Stimulated activated CD8-positive, alpha-beta memory T cell treated with anti-CD3 and anti-CD28 coated beads, Interleukin-4, amount 100 ng/mL, for 48 hours (primary cell): ENCODE measurements around the gene KMT2C.
"Not testable (repeated sequence)": the region's sequence is repeated elsewhere in the genome, so short reads cannot be mapped to it uniquely, and the experiment has no call there.

ENCODE experiments used
- DNase-seq: peaks from one replicate; pipeline ENCODE4 v3.0.0-alpha.2; 2020

The KMT2C gene

GRCh38 chr7:152286972-152287371, 148.8 kb downstream of the KMT2C start:
- not testable (repeated sequence) for DNase-seq

GRCh38 chr7:152286219-152286618, 149.6 kb downstream of the KMT2C start:
- not testable (repeated sequence) for DNase-seq

- not testable (repeated sequence) for DNase-seq
Observed at GRCh38 chr7:152284998-152285397, 150.8 kb downstream of the KMT2C start.

- not testable (repeated sequence) for DNase-seq
Observed at GRCh38 chr7:152277687-152278086, 158.1 kb downstream of the KMT2C start.

GRCh38 chr7:152270427-152270826, 165.4 kb downstream of the KMT2C start:
- not testable (repeated sequence) for DNase-seq

GRCh38 chr7:152266859-152267258, 168.9 kb downstream of the KMT2C start:
- DNase-seq: not testable (repeated sequence)

- DNase-seq: not testable (repeated sequence)
Observed at GRCh38 chr7:152264915-152265314, 170.9 kb downstream of the KMT2C start.

GRCh38 chr7:152262146-152262545, 173.7 kb downstream of the KMT2C start:
- not testable (repeated sequence) for DNase-seq

GRCh38 chr7:152259645-152260044, 176.2 kb downstream of the KMT2C start:
- DNase-seq: not testable (repeated sequence)

- not testable (repeated sequence) for DNase-seq
Observed at GRCh38 chr7:152247851-152248250, 188.0 kb downstream of the KMT2C start.

- DNase-seq: not testable (repeated sequence)
Observed at GRCh38 chr7:152245417-152245816, 190.4 kb downstream of the KMT2C start.

GRCh38 chr7:152243464-152243863, 192.3 kb downstream of the KMT2C start:
- DNase-seq: not testable (repeated sequence)

- DNase-seq: not testable (repeated sequence)
Observed at GRCh38 chr7:152241301-152241700, 194.5 kb downstream of the KMT2C start.

- not testable (repeated sequence) for DNase-seq
Observed at GRCh38 chr7:152236306-152236705, 199.5 kb downstream of the KMT2C start.

GRCh38 chr7:152234421-152234820, 201.4 kb downstream of the KMT2C start:
- not testable (repeated sequence) for DNase-seq

GRCh38 chr7:152231089-152231488, 204.7 kb downstream of the KMT2C start:
- DNase-seq: no peak

GRCh38 chr7:152219556-152219955, 216.2 kb downstream of the KMT2C start:
- not testable (repeated sequence) for DNase-seq

- not testable (repeated sequence) for DNase-seq
Observed at GRCh38 chr7:152208766-152209165, 227.0 kb downstream of the KMT2C start.

GRCh38 chr7:152204417-152204816, 231.4 kb downstream of the KMT2C start:
- not testable (repeated sequence) for DNase-seq

- no peak for DNase-seq
Observed at GRCh38 chr7:152203095-152203494, 232.7 kb downstream of the KMT2C start.

- no peak for DNase-seq
Observed at GRCh38 chr7:152202056-152202455, 233.7 kb downstream of the KMT2C start.

- no peak for DNase-seq
Observed at GRCh38 chr7:152200395-152200794, 235.4 kb downstream of the KMT2C start.

GRCh38 chr7:152196391-152196790, 239.4 kb downstream of the KMT2C start:
- no peak for DNase-seq

GRCh38 chr7:152193880-152194279, 241.9 kb downstream of the KMT2C start:
- DNase-seq: no peak

- DNase-seq: no peak
Observed at GRCh38 chr7:152189061-152189460, 246.7 kb downstream of the KMT2C start.

GRCh38 chr7:152185558-152185957, 250.2 kb downstream of the KMT2C start:
- no peak for DNase-seq
